Uterus (tissue), 4 donors: ENCODE results near the gene RIMS3. TPM values are rescaled to one million over a fixed set of nuclear protein-coding genes. Genes with fewer than 3 reads are reported as not detected.

Source experiments
- DNase-seq, 2 donors: peaks; one replicate each; pipeline ENCODE4 v3.0.0-alpha.2; 2019 to 2020
- H3K27ac ChIP-seq, 2 donors: fragments of 200-600 bp; sonication (generic); 1 replicate in 1 of 2; 2 replicates in 1 of 2; pipeline ENCODE4 v1.5.1; 2016 to 2018
- H3K27me3 ChIP-seq, 2 donors: fragments of 200-600 bp; sonication (generic); one replicate each; pipeline ENCODE4 v1.5.1; 2018 to 2019; ENCODE audit warnings: control low read depth in 1 of 2
- H3K36me3 ChIP-seq, 2 donors: fragments of 200-600 bp; sonication (generic); one replicate each; pipeline ENCODE4 v1.5.1; 2019; ENCODE audit warnings: control low read depth in 1 of 2
- H3K4me1 ChIP-seq, 2 donors: fragments of 200-600 bp; sonication (generic); one replicate each; pipeline ENCODE4 v1.5.1; 2018 to 2019; ENCODE audit warnings: control low read depth in 1 of 2
- H3K4me3 ChIP-seq, 2 donors: fragments of 200-600 bp; sonication (generic); 1 replicate in 1 of 2; 2 replicates in 1 of 2; pipeline ENCODE4 v1.5.1; 2018 to 2019; ENCODE audit warnings: mild to moderate bottlenecking in 1 of 2
- H3K9me3 ChIP-seq, 2 donors: fragments of 200-600 bp; sonication (generic); one replicate each; pipeline ENCODE4 v1.5.1; 2019; ENCODE audit warnings: control low read depth in 1 of 2
- POLR2A ChIP-seq, 2 donors: fragments of 450-650 bp; IDR thresholded peaks; one replicate each; pipeline ENCODE4 v1.6.1; 2016; ENCODE audit warnings: antibody characterized with exemption in 2 of 2, mild to moderate bottlenecking in 1 of 2, moderate library complexity in 1 of 2
- intact Hi-C: fragments of 100-400 bp; cut with DNase I; formaldehyde crosslinking; loops from one replicate; pipeline ENCODE4 v1.15.1; 2023; ENCODE audit warnings: low total_unique reads
- total RNA-seq, 4 donors: library from RNA; depleted of rRNA in 3 of 4; stranded (reverse); fragments of >200 nt in 3 of 4; gene quantifications; one replicate each; pipeline versions ENCODE4 v1.1.0 to v1.2.4, GENCODE V29; 2014 to 2023
- TF ChIP-seq, protein P1 (sequence below), 4 experiments: fragments of 200-600 bp in 2 of 4; fragments of 450-650 bp in 2 of 4; sonication (generic) in 2 of 4; IDR thresholded peaks; one replicate each; pipeline ENCODE4 v1.5.1; 2016 to 2019; ENCODE audit warnings: antibody characterized with exemption in 4 of 4, mild to moderate bottlenecking in 2 of 4, moderate library complexity in 1 of 4
- donor health status: DM: yes; HTN: yes; CAD: no.

Gene RIMS3
- total RNA-seq, 4 donors from 2014 or later: 1.8 to 14.0 (median 5.4) TPM

DNA sequence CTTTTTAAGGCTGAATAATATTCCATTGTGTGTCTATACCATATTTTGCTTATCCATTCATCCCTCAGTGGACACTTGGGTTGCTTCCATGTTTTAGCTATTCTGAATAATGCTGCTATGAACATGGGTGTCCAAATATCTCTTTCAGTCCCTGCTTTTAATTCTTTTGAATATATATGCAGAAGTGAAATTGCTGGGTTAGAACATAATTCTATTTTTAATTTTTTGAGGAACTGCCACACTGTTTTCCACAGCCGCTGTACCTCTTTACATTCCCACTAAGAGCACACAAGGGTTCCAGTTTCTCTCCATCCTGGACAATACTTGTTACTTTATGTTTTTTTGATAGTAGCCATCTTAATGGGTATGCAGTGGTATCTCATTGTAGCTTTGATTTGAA is 65.6 kb downstream of the RIMS3 start:
- Histone ChIP-seq H3K27ac (no peak overlapping the region), H3K36me3 (no peaks in the 10 kb centered on the region), H3K4me3 (no peak overlapping the region), H3K4me1 (no peaks in the 10 kb centered on the region), H3K9me3 (no peaks in the 10 kb centered on the region), H3K27me3 (no peaks in the 10 kb centered on the region)
- intact Hi-C loops: no loop called here
- no peak for DNase-seq
- TF ChIP-seq POLR2A (IDR thresholded peaks at IDR 0.05): no peak
- TF ChIP-seq, protein P1, sequence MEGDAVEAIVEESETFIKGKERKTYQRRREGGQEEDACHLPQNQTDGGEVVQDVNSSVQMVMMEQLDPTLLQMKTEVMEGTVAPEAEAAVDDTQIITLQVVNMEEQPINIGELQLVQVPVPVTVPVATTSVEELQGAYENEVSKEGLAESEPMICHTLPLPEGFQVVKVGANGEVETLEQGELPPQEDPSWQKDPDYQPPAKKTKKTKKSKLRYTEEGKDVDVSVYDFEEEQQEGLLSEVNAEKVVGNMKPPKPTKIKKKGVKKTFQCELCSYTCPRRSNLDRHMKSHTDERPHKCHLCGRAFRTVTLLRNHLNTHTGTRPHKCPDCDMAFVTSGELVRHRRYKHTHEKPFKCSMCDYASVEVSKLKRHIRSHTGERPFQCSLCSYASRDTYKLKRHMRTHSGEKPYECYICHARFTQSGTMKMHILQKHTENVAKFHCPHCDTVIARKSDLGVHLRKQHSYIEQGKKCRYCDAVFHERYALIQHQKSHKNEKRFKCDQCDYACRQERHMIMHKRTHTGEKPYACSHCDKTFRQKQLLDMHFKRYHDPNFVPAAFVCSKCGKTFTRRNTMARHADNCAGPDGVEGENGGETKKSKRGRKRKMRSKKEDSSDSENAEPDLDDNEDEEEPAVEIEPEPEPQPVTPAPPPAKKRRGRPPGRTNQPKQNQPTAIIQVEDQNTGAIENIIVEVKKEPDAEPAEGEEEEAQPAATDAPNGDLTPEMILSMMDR (IDR thresholded peaks at IDR 0.05): no peak

DNA sequence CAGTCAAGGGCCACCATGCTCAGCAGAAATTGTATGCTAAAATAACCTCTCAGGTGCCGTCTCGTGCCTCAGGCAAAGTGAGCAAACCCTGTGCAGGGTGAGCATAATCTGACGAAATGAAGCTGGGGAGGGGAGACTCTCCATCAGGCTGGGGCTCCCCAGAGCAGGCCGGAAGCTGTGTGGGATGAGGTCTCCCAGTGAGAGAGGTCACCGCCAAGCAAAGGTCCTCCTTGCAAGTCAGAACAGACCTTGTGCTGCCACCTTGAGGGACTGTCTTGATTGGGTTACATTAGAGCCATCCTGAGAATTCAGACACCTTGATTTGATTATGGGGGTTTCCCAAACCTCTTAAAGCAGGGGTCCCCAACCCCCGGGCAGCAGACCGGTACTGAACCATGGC is 69.9 kb downstream of the RIMS3 start:
- no peak overlapping the region for H3K27ac ChIP-seq
- no peak overlapping the region for H3K4me3 ChIP-seq
- H3K27me3 ChIP-seq: no peaks in the 10 kb centered on the region
- H3K9me3 ChIP-seq: no peaks in the 10 kb centered on the region
- no peak for TF ChIP-seq POLR2A (IDR thresholded peaks at IDR 0.05)
- TF ChIP-seq, protein P1 (IDR thresholded peaks at IDR 0.05): no peak
- intact Hi-C loops: no loop called here
- H3K4me1 ChIP-seq: no peaks in the 10 kb centered on the region
- DNase-seq: no peak
- no peaks in the 10 kb centered on the region for H3K36me3 ChIP-seq

DNA sequence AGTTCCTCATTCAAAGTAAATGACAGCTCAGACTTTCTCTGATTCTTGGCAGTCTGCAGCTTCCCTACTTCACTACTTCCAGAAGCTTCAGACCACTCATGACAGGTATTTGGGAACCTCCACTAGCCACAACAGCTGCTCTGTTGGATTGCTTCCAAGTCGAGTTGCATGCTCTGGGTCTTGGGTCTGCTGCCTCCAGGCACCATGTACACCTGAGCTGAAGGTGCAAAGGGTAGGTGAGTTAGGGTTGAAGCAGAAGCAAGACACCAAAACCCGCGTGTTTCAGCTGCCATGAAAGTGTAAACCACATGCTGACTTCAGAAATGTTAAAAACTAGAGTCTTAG is 71.3 kb downstream of the RIMS3 start:
- Histone ChIP-seq H3K4me1 (no peaks in the 10 kb centered on the region), H3K27ac (no peak overlapping the region), H3K4me3 (no peak overlapping the region), H3K9me3 (no peaks in the 10 kb centered on the region), H3K27me3 (no peaks in the 10 kb centered on the region), H3K36me3 (no peaks in the 10 kb centered on the region)
- no peak for TF ChIP-seq POLR2A (IDR thresholded peaks at IDR 0.05)
- TF ChIP-seq, protein P1 (IDR thresholded peaks at IDR 0.05): no peak
- DNase-seq: no peak
- intact Hi-C loops: no loop called here

DNA sequence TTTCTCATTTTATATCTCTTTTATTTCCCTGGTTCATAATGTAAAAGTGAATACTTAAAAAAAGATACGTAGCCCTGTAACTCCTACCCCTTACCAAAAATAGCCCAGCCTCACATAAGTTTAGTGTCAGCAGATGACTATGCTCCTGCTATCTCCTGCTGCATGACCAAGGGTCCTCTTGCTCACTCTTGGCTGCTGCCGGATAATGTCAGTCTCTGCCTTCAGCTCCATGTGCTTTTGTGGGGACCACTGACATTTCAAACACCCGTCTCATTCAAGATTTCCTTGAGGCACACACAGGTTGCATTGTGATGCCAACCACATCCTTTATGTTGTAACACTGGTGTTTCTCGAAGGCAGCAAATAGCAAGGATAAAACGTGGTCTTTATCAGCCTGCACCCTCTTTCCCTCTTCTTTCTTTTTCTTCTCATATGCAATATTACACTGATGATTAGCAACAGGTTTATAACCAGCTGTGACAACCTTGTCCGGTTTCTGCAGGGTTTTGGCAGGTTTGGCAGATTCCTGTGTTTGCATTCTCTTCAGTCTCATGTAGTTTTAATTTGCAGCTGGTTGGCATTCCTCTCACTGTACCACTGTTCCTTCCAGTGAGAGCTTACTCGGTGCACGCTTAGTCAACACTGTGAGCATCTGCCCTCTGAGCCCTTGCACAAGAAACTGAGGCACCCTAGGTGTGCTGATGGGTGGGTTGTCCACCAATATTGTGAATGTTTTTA is 71.9 kb downstream of the RIMS3 start:
- TF ChIP-seq POLR2A (IDR thresholded peaks at IDR 0.05): no peak
- TF ChIP-seq, protein P1 (IDR thresholded peaks at IDR 0.05): no peak
- no peak overlapping the region for H3K4me3 ChIP-seq
- H3K4me1 ChIP-seq: no peaks in the 10 kb centered on the region
- no peak overlapping the region for H3K27ac ChIP-seq
- no peak for DNase-seq
- H3K27me3 ChIP-seq: no peaks in the 10 kb centered on the region
- H3K9me3 ChIP-seq: no peaks in the 10 kb centered on the region
- intact Hi-C loops: no loop called here
- no peaks in the 10 kb centered on the region for H3K36me3 ChIP-seq

DNA sequence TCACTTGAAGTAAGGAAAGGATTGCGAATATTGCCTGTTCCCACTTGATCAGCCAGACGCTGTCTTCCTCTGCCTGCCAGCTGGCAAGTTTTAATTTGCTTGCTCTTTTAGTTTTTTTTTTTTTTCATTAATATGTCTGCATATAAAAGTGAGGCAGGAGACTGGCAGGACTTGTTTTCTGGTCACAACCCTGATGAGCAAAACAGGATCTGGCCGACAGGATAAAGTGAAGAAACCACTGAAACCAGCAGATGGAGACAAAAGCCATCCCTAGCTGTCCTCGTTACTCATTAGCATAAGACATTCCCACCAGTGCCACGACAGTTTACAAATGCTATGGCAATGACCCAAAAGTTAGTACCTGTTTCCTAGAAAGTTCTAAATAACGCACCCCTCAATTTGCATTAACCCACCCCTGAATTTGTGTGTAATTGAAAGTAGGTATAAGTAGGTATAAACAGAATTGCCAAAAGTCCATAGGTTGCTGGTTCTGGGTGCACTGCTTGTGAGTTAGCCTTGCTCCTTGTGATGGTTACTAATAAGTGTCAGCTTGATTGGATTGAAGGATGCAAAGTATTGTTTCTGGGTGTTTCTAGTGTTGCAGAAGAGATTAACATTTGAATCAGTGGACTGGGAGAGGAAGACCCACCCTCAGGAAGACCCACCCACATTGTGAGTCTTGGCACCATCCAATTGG is 73.2 kb downstream of the RIMS3 start:
- H3K27me3 ChIP-seq: no peaks in the 10 kb centered on the region
- no peaks in the 10 kb centered on the region for H3K9me3 ChIP-seq
- H3K4me1 ChIP-seq: no peaks in the 10 kb centered on the region
- intact Hi-C loops: no loop called here
- DNase-seq: no peak
- TF ChIP-seq POLR2A (IDR thresholded peaks at IDR 0.05): no peak
- TF ChIP-seq, protein P1 (IDR thresholded peaks at IDR 0.05): peak in 2 of 4 experiments; percentile 19 to 23
- H3K27ac ChIP-seq: no peak overlapping the region
- no peaks in the 10 kb centered on the region for H3K36me3 ChIP-seq
- no peak overlapping the region for H3K4me3 ChIP-seq
